Activated CD4-positive, alpha-beta T cell treated with anti-CD3 and anti-CD28 coated beads, Interleukin-2, amount 50 U/mL, for 24 hours (primary cell): ENCODE measurements around the gene NECTIN4.

Experiments
- DNase-seq, 2 donors: peaks; one replicate each; pipeline ENCODE4 v3.0.0-alpha.2; 2020; ENCODE audit warnings: low read depth in 1 of 2, low spot score in 1 of 2

NECTIN4 gene

DNA sequence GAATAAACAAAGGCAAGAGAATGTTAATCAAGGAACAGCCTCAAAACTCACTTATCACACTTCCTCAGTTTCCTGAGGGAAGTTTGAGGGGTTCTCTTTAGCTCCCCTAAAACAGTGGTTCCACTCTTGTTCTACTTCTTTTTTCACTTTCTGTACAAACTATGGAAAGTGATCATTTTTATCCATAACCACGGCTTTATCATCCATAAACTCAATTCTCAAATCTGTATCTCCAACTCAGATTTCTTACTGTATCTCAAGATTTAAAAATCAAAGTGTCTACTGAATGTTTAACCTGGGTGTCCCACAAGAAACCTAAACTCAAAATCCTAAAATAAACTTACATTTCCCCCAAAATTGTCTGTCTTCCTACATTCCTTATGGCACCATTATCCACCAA lies 24.6 kb upstream of the NECTIN4 start:
- no peak for DNase-seq

DNA sequence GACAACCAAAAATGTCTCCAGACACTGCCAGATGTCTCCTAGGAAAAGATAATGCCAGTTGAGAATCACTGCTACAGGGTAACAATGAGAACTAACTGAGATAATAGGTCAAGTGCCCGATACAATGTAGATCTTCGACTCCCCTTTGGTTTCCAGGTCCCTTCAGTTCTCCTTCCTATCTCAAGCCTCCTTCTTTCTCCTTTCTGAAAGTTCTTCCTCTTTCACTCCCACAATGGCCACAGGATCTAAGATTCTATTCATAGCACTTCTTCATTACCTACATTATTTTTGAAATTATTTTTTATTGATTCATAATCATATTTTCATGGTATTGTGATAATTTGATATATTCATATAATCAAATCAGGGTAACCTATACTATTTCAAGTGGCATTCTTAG lies 22.2 kb upstream of the NECTIN4 start:
- DNase-seq = no peak

DNA sequence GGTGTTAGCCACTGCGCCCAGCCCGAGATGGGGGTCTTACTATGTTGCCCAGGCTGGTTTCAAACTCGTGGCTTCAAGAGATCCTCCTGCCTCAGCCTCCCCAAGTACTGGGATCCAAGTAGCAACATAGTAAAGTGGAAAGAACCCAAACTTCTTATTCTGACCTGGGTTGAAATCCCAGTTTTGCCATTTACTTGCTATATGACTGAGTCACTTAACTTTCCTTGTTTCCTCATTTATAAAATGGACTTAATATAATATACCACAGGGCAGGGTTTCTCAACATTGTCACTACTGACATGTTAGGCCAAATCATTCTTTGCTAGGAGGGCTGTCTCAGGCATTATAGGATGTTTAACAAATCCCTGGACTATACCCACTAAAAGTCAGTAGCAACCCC lies 21.8 kb upstream of the NECTIN4 start:
- DNase-seq = no peak

DNA sequence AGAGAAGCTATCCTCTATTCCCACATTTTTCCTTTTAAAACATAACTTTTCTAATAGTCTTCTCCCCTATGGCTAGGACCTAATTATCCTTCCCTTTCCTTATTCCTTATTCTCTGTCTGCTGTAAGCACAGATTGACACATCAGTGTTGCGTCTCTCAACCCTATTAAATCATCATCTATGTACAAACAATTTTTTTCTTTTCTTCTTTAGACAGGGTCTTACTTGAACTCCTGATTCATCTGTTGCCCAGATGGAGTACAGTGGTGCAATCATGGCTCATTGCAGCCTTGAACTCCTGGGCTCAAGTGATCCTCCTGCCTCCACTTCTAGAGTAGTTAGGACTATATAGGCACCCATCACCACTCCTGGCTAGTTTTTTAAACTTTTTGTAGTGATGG lies 17.1 kb upstream of the NECTIN4 start:
- no peak for DNase-seq

DNA sequence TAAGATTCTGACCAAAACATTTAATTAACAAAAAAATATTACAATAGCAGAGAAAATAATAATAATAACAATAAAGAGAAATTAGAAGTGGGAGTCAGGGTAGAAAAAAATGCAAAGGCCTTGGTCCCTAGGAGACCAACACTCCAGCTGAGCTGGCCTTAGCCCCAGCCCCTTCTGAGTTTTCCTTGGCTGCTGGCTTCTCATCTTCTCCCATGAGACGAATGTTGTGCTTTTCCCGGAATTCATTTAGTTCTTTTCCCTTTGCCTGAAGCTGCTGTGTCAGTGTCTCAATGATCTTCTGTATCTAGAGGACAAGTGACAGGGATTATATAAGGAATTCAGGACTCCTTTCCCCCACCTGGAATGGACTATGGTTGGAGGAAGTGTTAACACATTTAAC lies 11.2 kb upstream of the NECTIN4 start:
- no peak for DNase-seq

DNA sequence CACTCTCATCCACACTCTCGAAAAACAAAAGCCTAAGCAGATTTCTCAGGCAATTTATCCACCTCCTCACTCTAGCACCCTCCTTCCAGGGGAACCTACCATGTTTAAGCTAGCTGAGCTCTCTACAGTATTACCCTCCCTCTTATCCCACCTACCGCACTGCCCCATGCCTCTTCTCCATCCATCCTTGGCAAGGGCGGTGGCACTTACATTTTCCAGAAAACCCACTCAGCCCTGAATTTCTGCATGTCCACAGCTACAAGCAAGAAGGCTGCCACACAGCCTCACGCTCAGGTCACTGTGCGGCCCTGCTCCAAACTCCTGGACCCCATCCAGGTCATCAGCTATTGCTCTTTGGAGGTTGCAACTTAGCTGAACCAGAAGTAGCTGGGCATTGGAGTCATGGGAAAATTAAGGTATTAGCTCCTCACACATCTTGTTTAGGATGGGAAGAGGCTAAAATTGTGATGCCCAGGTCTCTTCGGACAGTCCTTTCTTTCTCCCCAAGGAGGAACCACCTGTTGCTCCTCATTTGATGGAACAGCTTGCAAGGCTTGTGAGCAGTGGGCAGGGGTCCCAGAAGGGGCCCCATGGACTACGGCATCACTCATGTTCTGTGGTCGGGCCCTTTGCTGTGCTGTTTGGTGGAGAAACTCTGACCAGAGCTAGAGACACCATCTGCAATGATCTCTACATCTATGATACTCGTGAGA lies 9.9 kb upstream of the NECTIN4 start:
- DNase-seq = no peak

DNA sequence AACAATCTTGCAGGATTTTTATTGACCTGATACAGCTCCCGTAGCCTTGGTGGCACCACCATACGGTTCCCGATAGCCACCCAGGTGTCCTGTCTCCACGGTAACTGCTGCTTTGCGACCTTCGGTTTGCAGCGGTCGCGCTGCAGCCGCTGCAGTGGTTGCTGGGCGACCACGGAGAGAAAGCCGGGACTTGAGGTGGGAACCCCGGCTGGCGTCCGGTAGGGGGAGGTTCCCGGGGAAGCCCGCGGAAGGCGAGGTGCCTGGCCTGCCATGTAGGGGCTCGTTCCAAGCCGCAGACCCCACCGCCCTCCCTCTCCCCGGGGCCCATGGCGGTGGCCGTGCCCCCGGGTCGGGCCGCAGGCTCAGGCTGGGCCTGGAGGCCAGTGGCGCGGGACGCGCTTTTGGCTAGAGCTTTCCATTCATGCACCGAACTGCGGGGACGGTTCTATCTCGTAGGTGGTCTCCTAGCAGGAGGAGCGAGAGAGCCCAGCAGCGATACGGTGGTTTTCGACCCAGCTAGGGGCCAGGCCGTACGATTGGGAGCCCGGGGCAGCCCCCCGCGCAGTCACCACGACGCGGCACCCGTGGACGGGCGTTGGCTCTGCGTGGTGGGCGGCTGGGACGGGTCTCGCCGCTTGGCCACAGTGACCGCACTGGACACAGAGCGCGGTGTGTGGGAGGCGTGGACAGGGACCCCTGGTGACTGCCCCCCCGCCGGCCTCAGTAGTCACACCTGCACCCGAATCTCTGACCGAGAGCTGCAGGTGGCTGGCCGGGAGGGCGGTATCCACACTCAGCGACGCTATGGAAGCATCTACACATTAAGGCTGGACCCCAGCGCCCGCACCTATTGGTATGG lies 9.1 kb upstream of the NECTIN4 start, which contains the start of gene KLHDC9:
KLHDC9 (plus strand) TSS at position 152 of the 859 bp plus-strand sequence; CDS start at position 327, 175 bp downstream.
- peak; percentile 28 to 49 for DNase-seq

DNA sequence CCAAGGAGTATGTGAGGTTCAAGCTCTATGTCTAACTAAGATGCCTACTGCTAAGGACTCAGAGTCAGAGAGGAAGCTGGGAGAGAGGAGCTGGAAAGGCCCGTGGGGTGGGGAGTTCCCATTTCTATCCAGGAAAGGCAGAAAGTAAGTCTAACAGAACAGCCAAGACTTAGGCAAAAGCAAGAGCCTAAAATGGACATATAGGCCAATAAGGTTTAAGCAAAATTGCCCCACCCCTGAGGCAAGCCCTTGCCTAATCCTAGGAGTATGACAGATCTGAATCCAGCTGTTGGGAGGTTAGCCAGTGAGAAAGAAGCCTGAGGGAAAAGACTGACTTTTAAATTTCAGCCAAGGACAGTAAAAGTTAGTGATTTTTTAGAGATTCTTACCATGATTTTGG lies 7.2 kb upstream of the NECTIN4 start:
- DNase-seq = no peak

DNA sequence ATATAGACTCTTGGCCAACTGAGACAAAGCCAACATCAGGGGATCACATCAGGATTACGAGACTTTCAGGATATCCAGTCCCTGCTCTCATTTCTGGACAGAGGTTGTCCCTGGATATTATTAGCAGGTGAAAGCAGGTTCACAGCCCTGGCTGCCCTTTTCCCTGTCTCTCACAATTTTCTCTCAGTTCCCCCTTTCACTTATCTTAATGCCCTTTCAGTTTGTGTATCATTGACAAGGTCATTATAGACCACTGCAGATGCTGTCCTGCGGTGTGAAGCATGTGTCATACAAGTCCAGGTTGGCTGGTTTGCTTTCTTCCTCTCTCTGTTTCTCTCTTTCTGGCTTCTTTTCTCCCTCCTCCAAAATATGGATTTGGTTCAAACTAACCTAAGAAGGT lies 6.7 kb upstream of the NECTIN4 start:
- DNase-seq = no peak

DNA sequence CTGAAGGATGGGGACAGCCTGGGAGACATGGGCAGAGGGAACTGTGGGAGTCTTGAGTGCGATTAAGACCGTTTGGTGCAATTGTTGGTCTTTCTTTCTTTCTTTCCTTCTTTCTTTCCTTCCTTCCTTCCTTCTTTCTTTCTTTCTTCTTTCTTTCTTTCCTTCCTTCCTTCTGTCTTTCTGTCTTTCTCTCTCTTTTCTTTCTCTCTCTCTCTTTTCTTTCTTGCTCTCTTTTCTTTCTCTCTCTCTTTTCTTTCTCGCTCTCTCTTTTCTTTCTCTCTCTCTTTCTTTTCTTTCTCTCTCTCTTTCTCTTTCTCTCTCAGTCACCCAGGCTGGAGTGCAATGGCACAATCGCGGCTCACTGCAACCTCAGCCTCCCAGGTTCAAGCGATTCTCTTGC lies 5.9 kb upstream of the NECTIN4 start:
- DNase-seq = no peak

DNA sequence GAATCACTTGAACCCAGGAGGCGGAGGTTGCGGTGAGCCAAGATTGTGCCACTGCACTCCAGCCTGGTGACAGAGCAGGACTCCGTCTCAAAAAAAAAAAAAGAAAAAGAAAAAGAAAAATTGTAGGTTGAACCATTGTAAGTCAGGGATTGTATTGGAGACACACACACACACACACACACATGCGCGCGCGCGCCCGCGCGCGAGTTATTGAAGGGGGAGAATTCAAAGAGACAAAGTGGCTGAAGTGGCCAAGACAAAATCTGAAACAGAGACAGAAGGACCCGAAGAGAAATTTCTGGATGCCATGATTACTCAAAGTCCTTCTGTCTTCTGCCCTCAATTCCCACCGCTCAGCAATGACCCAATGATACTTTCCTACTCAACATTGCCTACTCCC lies 5.1 kb upstream of the NECTIN4 start:
- no peak for DNase-seq

DNA sequence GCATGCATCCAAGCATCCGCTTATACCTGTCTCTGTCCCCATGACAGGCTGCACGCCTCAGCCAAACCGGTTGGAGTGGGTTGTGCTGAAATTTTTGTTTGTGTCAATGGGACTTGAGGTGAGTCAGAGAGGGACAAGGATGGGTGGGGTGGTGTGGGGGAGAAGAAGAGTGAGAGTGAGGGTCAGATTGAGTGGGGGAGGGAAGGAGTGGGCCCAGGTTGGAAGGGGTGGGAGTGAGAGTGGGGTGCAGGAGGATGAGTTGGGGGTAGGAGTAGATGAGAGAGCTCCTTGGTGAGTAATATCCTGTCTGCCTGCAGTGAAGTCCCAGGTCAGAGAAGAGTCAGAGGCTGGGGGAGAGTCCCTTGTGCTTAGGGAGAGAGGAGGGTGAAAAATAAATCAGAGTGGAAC lies 3.3 kb upstream of the NECTIN4 start:
- DNase-seq = peak; percentile 24 to 52

DNA sequence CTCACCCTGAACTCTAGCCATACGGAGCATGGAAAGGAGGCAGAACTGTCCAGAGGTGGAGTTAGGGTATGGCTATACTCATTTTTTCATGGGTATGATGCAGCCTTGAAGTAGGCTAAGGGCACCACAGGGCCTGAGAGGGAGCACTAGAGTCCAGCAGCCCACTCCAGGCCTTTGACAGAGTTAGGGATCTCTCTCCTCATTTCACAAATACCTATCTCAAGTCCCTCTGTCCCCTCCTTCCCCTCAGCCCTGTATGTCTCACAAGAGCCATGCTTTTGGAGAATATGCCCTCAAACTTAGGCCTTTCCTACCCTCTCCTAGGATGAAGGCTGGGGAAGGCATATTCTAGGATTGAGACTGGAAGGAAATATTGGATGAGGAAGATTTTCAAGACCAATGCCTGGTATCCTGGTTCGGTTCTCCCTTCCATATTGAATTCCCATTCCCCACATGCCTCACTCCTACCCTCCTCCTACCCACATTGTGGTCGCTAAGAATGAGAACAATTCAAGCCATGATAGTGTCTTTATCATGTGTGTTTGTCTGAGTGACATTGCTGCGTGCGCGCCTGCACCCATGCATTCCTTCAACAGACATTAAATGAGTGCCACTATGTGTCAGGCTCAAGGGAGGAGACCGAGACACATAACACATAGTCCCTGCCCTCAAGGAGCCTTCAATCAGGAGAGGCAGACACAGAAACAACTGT lies 2.6 kb upstream of the NECTIN4 start:
- no peak for DNase-seq

DNA sequence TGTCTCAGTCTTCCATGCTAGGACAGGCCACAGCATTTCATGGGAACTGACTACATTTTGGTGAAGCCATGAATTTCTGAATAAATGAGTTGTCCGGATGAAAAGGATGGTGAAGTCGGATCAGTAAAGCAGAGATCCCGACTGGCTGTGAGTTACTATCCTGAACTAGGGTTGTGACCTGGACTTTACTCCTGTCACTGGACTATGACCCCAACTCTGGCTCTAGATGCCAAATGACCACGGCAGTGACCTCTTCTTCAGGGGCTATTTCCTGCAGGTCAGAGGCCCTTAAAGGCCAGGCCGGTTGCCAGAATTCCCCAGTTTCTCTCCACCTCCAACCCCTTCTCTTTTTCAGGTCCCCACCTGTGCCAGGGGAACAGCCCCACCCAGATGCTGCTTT lies 1.7 kb upstream of the NECTIN4 start:
- DNase-seq = no peak

DNA sequence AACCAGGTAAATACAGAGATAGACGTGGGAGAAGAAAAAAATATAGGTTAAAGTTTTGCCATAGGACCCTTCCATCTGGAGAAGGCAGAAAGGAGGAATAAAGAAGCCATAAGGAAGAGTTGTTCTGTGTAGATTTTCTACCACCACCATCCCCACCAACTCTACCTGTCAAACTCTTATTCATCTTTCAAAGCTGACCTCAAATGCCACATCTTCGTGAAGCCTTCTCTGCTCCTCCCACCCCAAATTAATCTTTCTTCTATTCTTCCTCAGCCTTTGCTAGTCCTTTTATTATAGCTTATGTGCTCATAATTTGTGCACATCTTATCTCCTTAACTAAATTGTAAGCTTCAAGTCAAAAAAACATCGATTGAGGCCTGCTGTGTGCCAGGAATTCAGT lies 1.3 kb upstream of the NECTIN4 start:
- no peak for DNase-seq

DNA sequence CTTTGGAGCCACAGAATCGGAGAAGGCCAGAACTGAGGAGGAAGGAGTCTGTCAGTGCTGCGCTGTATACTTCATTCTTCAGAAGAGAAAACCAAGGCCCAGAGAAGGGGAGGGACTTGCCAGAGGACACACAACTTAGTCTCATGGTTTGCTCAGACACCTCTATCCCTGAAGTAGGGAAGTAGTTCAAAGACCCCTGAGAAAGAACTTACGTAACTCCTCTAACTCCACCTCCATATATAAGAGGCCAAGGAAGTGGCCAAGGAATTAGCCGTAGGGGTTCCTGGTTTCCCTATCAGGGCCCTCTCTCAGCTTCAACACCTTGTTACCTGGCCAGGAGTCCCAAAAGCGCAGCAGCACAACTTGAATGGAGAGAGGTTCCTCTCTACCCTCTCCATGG lies 580 bp upstream of the NECTIN4 start:
- DNase-seq = no peak

DNA sequence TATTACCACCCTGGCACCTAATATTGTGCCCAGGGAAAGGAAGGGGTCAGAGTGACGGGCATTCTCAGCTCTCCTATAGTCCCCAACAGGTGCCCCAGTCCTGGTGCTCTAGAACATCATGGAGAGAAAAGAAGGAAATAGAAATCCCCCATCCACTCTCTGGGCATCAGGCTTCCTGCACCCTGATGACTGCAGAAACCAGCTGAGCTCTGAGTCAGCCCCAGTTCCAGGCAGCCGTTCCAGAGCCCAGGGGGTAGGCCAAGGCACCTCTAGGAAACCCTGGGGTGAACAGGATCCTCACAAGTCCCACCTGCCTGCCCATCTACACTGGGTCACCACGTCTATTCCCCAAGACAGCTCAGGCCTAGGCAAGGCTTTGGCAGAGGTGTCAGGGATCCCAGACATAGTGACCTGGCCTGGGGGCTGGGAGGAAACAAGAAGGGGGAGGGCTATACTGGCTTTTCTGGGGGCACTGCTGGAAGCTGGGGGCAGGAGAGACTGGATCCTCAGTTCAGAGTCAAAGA lies 709 bp downstream of the NECTIN4 start:
- DNase-seq = no peak

DNA sequence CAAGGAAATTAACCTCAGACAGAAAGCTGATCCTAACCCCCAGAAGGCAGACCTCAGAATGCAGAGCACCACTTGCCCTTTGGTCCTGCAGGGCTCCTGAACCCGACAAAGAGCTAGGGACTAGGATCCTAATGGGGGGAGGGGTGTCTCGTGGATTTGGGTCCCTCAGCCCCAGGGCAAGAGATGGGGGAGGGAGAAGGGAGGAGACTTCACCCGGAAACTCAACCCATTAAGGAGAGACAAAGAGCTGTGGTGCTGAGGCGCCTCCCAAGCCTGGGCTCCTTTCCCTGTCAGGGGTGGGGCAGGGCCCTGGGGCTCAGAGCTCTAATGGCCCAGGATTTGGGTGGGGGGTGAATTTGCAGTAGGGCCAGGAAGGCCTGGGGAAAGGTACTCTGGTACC lies 2.9 kb downstream of the NECTIN4 start:
- no peak for DNase-seq

DNA sequence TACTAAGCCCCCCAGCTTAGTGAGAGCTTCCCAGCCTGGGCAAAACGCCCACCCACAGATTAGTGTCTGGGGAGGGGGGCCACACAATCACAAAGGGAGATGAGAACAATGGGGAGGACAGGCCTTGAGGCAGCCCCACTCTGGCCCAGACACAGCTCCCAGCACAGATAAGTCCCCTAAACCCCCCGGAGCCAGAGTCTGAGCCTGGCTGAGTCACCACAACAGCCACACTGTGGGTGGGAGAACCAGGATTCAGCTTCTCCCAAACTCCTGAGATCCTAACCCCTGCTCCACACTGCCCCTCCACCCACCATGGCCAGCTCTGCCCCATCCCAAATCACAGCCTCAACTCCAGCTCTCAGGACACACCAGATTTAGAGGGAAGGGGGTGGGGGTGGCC lies 4.2 kb downstream of the NECTIN4 start:
- DNase-seq = no peak

DNA sequence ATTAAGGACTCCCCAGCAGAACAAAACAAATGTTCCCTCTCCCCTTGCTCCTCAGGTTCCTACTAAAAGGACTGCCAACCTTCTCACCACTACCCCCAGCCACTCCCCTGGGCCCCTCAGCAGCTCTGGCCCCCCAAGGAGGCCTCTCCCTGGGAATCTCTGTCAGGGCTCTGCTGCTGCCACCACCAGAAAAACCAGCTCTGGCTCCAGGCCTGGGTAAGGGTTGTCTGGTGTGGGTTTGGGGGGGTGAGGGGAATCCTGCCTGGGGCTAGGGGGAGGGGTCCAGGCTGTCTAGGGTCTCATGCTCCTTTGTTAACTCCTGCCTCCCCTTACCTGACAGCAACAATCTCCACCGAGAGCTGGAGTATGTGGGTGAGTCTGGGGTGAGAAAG lies 4.8 kb downstream of the NECTIN4 start:
- no peak for DNase-seq

DNA sequence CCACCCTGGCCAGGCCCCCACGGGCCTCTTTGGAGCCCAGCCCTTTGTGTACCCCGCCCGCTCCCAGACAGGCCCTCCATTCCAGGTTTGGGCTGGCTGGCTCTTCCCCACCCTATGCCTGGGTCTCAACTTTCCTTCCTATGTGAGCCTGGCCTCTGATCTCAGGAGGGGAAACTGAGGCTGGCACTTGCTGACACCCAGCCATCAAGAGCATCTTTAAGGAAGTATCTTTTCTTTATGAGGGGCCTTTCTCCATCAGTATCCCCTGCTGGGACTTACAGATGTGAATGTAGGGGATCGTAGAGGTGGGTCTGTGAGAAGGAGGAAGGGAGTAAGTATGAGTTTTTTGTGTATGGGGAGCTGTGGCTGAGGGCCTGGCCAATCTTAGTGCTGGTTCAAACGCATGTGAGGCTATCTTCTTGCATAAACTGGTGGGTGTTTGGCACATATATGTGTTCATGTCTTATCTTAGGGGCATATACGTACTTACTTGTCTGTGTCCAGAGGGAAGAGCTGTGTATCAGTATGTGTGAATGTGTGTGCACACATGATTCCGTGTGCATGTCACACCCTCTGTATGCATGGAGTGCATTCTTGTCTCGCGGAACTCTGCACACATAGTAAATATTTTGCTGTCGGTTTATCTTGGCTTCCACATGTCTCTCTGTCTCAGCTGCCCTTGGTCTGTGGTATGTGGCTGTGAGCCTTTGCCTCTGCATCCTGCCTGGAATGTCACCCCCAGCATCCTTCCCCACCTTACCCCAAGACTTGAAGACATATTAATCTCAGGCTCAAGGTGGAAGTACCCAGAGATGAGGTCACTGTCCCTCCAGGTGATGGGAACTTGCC lies 5.4 kb downstream of the NECTIN4 start:
- no peak for DNase-seq
